GM21825 (cell line): Measurements from ENCODE around the gene ANO4.

Experiments used
- ATAC-seq: cut with Tn5 transposase; IDR thresholded peaks from one replicate; pipeline ENCODE4 v1.9.1; 2021; ENCODE audit warnings: mild to moderate bottlenecking, moderate library complexity; ENCODE audit not compliant: unreplicated experiment

ANO4 gene

DNA sequence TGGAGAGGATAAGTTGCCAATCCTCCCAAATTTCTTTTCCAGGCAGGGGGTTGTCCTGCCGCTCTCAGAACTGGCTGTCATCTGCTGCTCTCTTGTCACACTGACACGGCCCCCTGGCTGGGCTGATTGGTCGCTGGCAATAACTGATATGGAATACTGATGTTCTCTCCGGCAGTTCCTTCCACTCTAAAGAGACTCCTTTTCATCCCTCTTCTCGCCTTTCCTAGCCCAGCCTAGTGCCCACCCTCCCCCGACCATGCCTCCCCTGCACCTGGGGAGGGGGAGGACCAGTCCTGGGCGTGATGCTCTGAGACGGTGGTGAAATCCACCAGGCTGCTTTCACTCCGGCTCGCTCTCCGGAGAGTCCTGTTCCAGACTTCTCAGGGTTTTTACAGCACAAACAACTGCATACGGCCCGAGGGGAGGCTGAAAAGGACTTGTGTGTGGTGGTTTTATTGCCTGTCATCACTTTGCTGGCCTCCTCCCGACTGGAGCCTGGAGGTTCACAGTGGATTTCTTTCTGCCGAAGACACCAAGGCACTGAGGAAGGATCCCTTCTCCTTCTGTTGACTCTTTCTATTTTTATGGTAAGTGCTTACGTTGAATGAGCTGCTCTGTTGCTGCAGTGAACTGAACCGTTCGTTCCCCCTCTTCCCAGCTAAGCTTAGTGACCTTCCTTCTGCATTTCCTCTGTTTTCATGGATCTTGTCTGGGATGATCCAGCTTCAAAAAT lies at the start of gene ANO4:
ANO4 (plus strand) TSS at position 336 of the 733 bp plus-strand sequence. CDS start 107,010 bp downstream, outside the sequence.
- no peak for ATAC-seq

DNA sequence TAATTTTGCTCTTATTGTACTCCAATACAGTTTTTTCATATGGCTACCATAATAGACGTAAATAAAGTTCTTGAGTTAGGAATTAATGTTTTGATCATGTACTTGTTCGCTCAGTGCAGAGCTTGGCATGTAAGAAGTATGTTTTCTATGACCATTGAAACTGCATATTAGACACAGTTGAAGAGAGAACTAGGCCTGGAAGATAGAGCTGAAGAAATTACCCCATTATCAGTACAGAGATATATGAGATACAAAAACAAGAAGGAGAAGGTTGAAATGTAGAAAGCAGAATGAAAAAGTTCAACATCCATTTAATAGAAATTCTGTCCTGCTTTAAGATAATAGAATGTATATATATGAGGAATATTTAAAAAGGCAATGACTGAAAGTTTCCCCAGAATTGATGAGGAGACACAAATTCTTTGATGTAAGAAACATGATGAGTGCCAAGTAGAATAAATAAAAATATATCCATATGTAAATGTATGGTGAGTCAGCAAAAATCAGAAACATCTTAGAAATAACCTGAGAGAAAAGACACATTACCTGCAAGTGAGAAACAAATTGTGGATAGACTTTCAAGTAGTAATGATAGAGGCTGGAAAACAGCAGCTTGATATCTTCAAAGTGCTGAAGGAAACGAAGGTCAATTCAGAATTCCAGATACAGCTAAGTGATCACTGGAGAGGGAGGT lies 49.1 kb upstream of the ANO4 start:
- no peak for ATAC-seq

- ATAC-seq: no peak
These were observed 41.7 kb upstream of the ANO4 start for GRCh38 chr12:100752841-100753240.

GRCh38 chr12:100753837-100754236 lies 40.7 kb upstream of the ANO4 start:
- ATAC-seq: no peak

DNA sequence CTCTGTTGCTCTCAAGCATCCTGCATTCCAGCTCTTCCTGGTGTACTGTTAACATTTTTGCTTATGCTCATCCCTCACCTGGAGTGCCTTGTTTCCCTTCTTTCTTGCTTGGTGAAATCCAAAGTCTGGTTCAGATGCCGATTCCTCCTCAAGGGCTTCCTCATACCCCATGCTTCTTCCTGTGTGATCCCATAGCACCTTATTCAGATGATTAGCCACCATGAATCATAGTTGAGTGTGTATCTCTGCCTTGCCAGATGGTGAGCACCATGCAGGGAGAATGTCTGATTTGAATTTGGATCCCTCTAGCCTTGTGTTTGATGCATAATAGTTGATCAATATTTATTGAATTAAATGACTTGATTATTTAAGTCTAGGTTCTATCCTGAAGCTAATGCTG lies 39.4 kb upstream of the ANO4 start:
- no peak for ATAC-seq

GRCh38 chr12:100758083-100758482 lies 36.5 kb upstream of the ANO4 start:
- ATAC-seq: no peak

GRCh38 chr12:100767371-100767770 lies 27.2 kb upstream of the ANO4 start:
- ATAC-seq: no peak

GRCh38 chr12:100767950-100768349 lies 26.6 kb upstream of the ANO4 start:
- ATAC-seq: no peak

GRCh38 chr12:100778967-100779590 lies 15.5 kb upstream of the ANO4 start:
- no peak for ATAC-seq

DNA sequence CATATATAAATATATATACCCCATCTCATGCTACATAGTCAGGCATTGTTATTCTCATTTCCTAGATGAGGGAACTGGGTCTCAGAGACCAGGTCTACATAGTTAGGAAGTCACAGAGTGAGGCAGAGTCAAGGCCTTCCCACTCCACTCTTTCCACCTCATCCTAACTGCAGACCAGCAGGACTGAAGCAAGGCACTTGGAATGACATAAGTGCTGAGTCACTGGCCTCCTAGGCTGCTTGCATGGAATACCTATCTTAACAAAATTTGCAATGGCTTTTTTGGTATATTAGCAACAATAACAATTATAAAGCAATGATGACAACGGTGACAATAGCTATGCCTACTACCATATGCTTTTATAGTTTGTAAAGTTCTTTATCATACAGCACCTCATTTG lies 5.4 kb upstream of the ANO4 start:
- ATAC-seq: no peak

DNA sequence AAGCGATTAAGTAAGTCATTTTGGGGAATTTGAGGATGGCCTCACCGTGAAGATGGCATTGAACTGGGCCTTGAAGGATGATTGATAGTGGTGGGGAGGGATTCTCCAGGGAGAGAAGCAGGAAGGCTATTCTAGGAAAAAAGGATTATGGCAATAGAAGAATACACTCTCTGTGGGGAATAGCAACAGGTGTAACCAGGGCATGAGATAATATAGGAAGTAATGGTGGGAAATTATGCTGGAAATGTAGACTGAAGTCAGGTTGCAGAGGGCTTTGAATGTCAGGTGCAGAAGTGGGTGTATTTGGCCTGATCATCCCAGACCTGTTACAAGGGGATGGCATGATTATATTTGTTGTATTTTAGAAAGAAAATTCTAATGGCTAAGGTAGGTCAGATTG lies 4.6 kb upstream of the ANO4 start:
- no peak for ATAC-seq

GRCh38 chr12:100790552-100790951 lies 4.0 kb upstream of the ANO4 start:
- no peak for ATAC-seq

DNA sequence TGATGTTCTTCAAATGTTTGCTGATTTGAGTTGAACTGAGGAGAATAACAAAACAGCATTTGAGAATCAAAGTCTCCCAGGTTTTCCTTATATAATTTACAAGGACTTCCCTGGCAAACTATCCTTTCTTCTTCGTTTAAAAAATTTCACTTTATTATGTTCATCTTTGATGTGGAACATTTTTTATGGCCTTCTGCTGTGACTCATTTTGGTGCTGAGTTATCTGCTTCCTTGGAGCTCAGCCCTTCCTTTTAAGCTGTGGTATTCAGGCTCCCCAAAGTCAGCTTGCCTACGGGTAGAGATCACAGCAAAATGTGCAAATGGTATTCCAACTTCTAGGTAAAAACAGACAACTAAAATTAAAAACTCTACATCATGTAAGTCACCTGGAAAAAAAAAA lies 1.4 kb upstream of the ANO4 start:
- no peak for ATAC-seq

- ATAC-seq: no peak
These were observed 711 bp downstream of the ANO4 start for GRCh38 chr12:100795174-100795799.

- no peak for ATAC-seq
These were observed 1.2 kb downstream of the ANO4 start for GRCh38 chr12:100795800-100796179.

DNA sequence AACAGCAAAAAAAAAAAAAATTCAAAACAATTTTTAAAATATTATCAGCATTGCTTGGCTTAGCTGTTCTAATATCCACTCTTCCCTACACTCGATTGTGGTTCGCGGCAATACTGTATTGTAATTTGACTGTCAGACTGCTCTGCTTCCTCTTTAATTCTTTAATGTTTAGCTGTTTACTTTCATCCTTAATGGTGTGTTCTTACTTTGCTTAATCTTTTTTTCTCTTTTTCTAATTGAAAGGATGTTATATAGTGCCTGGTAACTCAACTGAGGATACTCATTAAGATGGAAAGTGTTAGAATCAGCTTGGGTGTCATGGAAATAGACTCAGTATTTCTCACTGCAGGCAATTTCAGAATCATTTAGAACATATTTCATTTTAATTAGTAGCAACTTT lies 2.0 kb downstream of the ANO4 start:
- no peak for ATAC-seq

GRCh38 chr12:100797246-100797645 lies 2.7 kb downstream of the ANO4 start:
- ATAC-seq: no peak

GRCh38 chr12:100797786-100798185 lies 3.2 kb downstream of the ANO4 start:
- no peak for ATAC-seq

GRCh38 chr12:100798286-100799160 lies 3.9 kb downstream of the ANO4 start:
- no peak for ATAC-seq

DNA sequence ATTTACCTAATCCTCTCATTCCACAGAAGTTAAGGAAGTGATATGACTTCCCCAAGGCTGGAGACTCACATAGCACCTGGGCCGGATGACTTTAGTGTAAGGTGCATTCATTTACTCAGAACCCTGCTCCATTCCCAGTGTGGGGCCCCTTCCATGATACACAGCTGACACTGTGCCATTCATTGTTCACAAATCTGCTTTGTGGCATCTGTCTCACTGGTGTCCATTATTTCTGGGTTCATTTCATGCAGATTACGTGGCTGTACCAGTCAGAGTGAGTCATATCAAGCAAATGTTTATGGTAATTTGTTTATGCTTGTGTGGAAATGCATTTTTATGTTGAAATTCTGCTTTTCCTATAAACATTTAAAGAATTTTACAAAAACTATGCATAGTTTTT lies 5.2 kb downstream of the ANO4 start:
- no peak for ATAC-seq

GRCh38 chr12:100800723-100801122 lies 6.1 kb downstream of the ANO4 start:
- ATAC-seq: no peak
